ENCODE measurements around the gene PPP2R1A. TPM values are rescaled to one million over a fixed set of nuclear protein-coding genes. Genes with fewer than 3 reads are reported as not detected.

PPP2R1A gene
- total and polyA plus RNA-seq, 2 donors from 2014 or later: 314 to 346 TPM

GRCh38 chr19:52227196-52227940, 37.5 kb downstream of the PPP2R1A start:
- H3K36me3 ChIP-seq (ENCODE audit: control insufficient read depth in 2 of 3, insufficient read depth in 3 of 3, low read length in 3 of 3): peaks cover 9 to 39% (median 32%) of the 10 kb centered on the region in 3 donors
- no peak overlapping the region for H3K27ac ChIP-seq (ENCODE audit: low read depth in 2 of 2, low read length in 2 of 2)
- DNase-seq: no peak
- H3K9me3 ChIP-seq (ENCODE audit: control insufficient read depth in 2 of 3, insufficient read depth in 1 of 3, low read length in 3 of 3): no peaks in the 10 kb centered on the region
- no peaks in the 10 kb centered on the region for H3K27me3 ChIP-seq (ENCODE audit: control insufficient read depth, insufficient read depth, low read length)
- H3K4me1 ChIP-seq (ENCODE audit: control insufficient read depth in 2 of 3, insufficient read depth in 2 of 3, low read depth in 1 of 3, low read length in 3 of 3): no peaks in the 10 kb centered on the region
- no peak overlapping the region for H3K4me3 ChIP-seq (ENCODE audit: low read length in 3 of 3)
- intact Hi-C loops (cut with DNase I): no loop called here
- TF ChIP-seq CTCF (IDR thresholded peaks at IDR 0.05; ENCODE audit: borderline replicate concordance, extremely low read depth, insufficient read depth): no peak
- no peak for FAIRE-seq
- H3K9ac ChIP-seq (ENCODE audit: low read length in 3 of 3): no peak overlapping the region

GRCh38 chr19:52227980-52228379, 38.1 kb downstream of the PPP2R1A start:
- FAIRE-seq: no peak
- Histone ChIP-seq H3K27ac (ENCODE audit: low read depth in 2 of 2, low read length in 2 of 2) (no peak overlapping the region), H3K36me3 (ENCODE audit: control insufficient read depth in 2 of 3, insufficient read depth in 3 of 3, low read length in 3 of 3) (peaks cover 7 to 34% (median 32%) of the 10 kb centered on the region in 3 donors), H3K9me3 (ENCODE audit: control insufficient read depth in 2 of 3, insufficient read depth in 1 of 3, low read length in 3 of 3) (no peaks in the 10 kb centered on the region), H3K4me3 (ENCODE audit: low read length in 3 of 3) (no peak overlapping the region), H3K9ac (ENCODE audit: low read length in 3 of 3) (no peak overlapping the region), H3K27me3 (ENCODE audit: control insufficient read depth, insufficient read depth, low read length) (no peaks in the 10 kb centered on the region), H3K4me1 (ENCODE audit: control insufficient read depth in 2 of 3, insufficient read depth in 2 of 3, low read depth in 1 of 3, low read length in 3 of 3) (no peaks in the 10 kb centered on the region)
- DNase-seq: no peak
- intact Hi-C loops (cut with DNase I): no loop called here
- no peak for TF ChIP-seq CTCF (IDR thresholded peaks at IDR 0.05; ENCODE audit: borderline replicate concordance, extremely low read depth, insufficient read depth)

DNA sequence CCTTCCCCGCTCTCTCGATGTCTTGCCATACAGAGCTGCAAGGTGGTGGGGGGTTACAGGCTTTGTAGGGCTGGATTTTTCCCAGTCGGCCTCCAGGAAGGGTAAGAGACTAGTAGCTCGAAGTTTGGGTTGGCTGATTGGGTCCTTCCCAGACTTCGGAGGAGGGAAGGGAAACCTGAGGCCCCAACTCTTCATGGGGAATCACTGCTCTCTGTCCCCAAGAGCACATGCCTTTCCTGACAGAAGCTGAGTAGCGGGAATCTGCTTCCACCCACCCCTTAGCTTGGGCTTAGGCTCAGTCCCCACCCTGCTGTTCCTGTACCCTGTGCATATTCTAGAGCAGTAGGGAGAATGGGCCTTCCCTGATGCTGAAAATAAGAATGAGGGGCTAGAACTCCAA, 39.7 kb downstream of the PPP2R1A start:
- no peak for TF ChIP-seq CTCF (IDR thresholded peaks at IDR 0.05; ENCODE audit: borderline replicate concordance, extremely low read depth, insufficient read depth)
- DNase-seq (no peak), FAIRE-seq (no peak)
- Histone ChIP-seq H3K4me1 (ENCODE audit: control insufficient read depth in 2 of 3, insufficient read depth in 2 of 3, low read depth in 1 of 3, low read length in 3 of 3) (no peaks in the 10 kb centered on the region), H3K36me3 (ENCODE audit: control insufficient read depth in 2 of 3, insufficient read depth in 3 of 3, low read length in 3 of 3) (peaks cover 4 to 22% (median 19%) of the 10 kb centered on the region in 3 donors), H3K9me3 (ENCODE audit: control insufficient read depth in 2 of 3, insufficient read depth in 1 of 3, low read length in 3 of 3) (no peaks in the 10 kb centered on the region), H3K4me3 (ENCODE audit: low read length in 3 of 3) (no peak overlapping the region), H3K9ac (ENCODE audit: low read length in 3 of 3) (no peak overlapping the region), H3K27ac (ENCODE audit: low read depth in 2 of 2, low read length in 2 of 2) (no peak overlapping the region), H3K27me3 (ENCODE audit: control insufficient read depth, insufficient read depth, low read length) (no peaks in the 10 kb centered on the region)
- intact Hi-C loops (cut with DNase I): no loop called here

Measured in kidney (tissue), 14 donors.